NCI-H1092 (cell line): ENCODE data around the gene HLA-DQA2.
"Not testable (repeated sequence)": the region's sequence is repeated elsewhere in the genome, so short reads cannot be mapped to it uniquely, and the experiment has no call there.

Experiments
- DNase-seq: peaks from one replicate; lab custom pipeline; 2025; lab: John Stamatoyannopoulos, UW

HLA-DQA2 gene

GRCh38 chr6:32779036-32779435 is 37.8 kb downstream of the HLA-DQA2 start:
- no peak for DNase-seq

DNA sequence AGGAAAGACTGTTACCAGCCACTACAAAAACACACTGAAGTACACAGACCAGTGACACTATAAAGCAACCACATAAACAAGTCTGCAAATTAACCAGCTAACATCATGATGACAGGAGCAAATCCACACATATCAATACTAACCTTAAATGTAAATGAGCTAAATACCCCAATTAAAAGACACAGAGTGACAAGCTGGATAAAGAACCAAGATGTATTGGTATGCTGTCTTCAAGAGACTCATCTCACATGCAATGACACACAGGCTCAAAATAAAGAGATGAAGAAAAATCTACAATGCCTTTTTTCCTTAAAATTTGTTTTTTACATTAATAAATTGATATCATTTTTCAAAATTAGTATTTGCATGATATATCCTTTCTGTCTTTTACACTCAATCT is 41.7 kb downstream of the HLA-DQA2 start:
- DNase-seq = not testable (repeated sequence)

DNA sequence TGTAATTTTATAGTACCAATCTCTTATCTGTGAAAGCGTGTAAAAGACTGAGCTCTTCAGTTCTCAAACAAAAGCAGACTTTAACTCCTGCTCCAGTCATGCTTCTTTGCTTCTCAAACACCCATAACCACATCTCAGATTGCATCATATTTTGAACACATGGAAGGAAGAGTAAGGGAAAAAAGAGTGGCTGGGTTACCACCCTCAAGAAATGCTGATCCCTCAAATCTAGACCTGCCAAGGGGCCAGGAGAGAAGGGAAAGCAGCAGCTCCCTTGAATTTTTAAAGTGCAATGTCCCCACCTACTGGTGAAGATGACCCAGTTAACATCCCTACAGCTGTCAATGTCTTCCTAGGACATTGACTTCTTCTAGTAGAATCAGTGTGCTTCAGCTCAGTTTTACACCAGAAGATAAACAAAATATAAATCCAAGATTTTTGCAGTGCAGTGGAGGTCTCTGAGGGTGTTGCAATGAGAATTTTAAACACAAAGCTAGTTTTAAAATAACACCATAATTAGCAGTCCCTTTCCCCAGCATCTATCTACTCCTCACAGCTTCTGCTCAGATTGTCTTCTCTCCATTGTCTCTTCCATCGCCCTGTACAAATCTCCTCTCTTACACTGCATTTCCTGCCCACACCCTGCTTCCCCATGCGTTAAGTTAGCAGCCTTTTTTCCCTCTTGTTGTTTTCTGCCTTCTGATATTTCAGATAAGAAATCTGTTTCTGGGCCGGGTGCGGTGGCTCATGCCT is 44.8 kb downstream of the HLA-DQA2 start:
- DNase-seq = no peak

DNA sequence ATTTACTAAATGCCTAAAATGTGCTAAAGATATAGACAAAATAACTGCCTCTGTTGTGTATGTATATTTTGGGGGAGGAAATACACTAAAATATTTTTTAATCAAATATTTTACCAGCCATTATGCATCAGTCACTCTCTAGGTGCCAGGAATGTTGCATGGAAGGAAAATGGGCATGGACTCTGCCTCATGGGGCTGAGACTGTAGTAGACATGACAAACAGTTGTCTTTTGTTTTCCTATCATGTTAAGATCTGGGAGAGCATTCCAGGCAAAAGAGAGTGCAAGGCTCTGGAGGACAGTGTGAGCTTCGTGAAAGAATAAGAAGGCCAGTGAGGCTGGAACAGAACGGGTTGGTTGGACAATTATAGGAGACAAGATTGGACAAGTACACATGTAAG is 49.1 kb downstream of the HLA-DQA2 start:
- DNase-seq = no peak

- DNase-seq = no peak
Observed at GRCh38 chr6:32792901-32793435, 51.8 kb downstream of the HLA-DQA2 start.

GRCh38 chr6:32794510-32794909 is 53.3 kb downstream of the HLA-DQA2 start:
- DNase-seq = no peak
